Choroid plexus epithelial cell (primary cell): ENCODE results near the gene AKAP13.
A peak's percentile ranks its signal among the peaks of the same experiment; 100 is the strongest.

ENCODE experiments used
- DNase-seq: peaks from one replicate; pipeline ENCODE4 v3.0.0-alpha.2; 2010; ENCODE audit warnings: low read depth
- H3K4me3 ChIP-seq: 2 replicates; pipeline ENCODE4 v1.5.1; 2011; ENCODE audit warnings: low read depth, mild to moderate bottlenecking, control low read depth, low read length, moderate library complexity
- CTCF ChIP-seq: conservative IDR thresholded peaks from 2 replicates; pipeline ENCODE4 v1.5.1; 2011; ENCODE audit warnings: low read depth, mild to moderate bottlenecking, control low read depth, inconsistent platforms, low read length, moderate library complexity

The AKAP13 gene

GRCh38 chr15:85777250-85778106 lies 397.1 kb downstream of the AKAP13 start:
- TF ChIP-seq CTCF = no peak
- H3K4me3 ChIP-seq = no peak overlapping the region
- peak; percentile 56 for DNase-seq

- no peak for TF ChIP-seq CTCF
- DNase-seq = no peak
- no peak overlapping the region for H3K4me3 ChIP-seq
Observed at GRCh38 chr15:85778107-85778776, 397.8 kb downstream of the AKAP13 start.

GRCh38 chr15:85779249-85779648 lies 398.8 kb downstream of the AKAP13 start:
- TF ChIP-seq CTCF = no peak
- DNase-seq = no peak
- no peak overlapping the region for H3K4me3 ChIP-seq

GRCh38 chr15:85780225-85780985 lies 400.0 kb downstream of the AKAP13 start:
- no peak overlapping the region for H3K4me3 ChIP-seq
- no peak for DNase-seq
- TF ChIP-seq CTCF = no peak

- no peak for DNase-seq
- H3K4me3 ChIP-seq = no peak overlapping the region
- no peak for TF ChIP-seq CTCF
Observed at GRCh38 chr15:85781099-85781498, 400.7 kb downstream of the AKAP13 start.

- DNase-seq = no peak
- TF ChIP-seq CTCF = no peak
- H3K4me3 ChIP-seq = no peak overlapping the region
Observed at GRCh38 chr15:85782064-85782463, 401.7 kb downstream of the AKAP13 start.
